Body of pancreas (tissue), 4 donors: Measurements from ENCODE around the gene UNC93B1.

Experiments used
- POLR2A ChIP-seq, 3 donors: fragments of 450-650 bp; IDR thresholded peaks; one replicate each; pipeline ENCODE4 v1.6.1; 2016; ENCODE audit warnings: antibody characterized with exemption in 3 of 3, mild to moderate bottlenecking in 2 of 3
- TF ChIP-seq, protein P1 (sequence below), 7 experiments: fragments of 450-650 bp in 4 of 7; fragments of 200-600 bp in 3 of 7; sonication (generic) in 3 of 7; IDR thresholded peaks; one replicate each; pipeline ENCODE4 v1.5.1; 2016 to 2019; ENCODE audit warnings: antibody characterized with exemption in 7 of 7

DNA sequence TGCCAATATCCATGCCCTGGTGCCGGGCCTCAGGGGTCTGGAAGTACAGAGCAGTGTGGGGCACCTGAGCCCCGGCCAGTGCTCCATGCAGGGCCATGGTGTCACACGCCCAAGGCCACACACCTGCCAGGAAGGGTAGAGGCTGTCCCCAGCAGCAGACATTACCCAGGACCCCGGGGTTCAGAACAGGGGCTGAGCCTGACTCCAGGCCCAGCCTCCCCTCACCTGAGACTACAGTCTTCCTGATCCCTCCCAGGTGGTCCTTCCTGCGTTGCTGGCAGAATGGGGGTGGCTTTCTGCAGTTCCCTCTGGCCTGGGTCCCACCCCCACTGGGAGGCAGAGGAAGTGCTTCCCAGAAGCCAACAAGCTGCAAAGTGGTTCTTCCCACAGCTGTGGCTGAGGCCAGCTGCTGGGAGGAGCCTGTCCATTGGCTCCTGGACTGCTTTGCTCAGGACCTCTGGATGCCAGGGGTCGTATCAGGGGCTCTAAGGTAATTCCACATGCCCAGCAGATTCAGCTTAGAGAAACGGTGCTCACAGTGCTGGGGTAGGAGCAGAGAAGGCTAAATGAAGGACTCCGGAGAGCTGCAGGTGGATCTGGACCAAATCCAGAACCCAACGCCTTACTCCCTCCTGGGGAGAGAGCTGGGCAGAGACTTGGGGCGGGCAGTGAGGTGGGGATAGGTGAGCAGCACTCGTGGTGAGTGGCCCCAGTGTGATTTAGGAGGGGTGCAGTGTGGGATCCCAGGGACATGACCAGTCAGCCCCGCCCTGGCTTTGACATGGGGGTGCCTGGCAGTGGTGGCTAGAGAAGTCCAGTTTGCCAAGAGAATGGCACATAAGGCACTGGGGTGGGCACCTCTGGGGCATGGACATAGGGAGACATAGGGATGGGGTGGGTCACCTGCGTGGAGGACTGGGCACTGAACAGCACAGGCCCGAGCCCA, 47.6 kb upstream of the UNC93B1 start:
- TF ChIP-seq, protein P1, sequence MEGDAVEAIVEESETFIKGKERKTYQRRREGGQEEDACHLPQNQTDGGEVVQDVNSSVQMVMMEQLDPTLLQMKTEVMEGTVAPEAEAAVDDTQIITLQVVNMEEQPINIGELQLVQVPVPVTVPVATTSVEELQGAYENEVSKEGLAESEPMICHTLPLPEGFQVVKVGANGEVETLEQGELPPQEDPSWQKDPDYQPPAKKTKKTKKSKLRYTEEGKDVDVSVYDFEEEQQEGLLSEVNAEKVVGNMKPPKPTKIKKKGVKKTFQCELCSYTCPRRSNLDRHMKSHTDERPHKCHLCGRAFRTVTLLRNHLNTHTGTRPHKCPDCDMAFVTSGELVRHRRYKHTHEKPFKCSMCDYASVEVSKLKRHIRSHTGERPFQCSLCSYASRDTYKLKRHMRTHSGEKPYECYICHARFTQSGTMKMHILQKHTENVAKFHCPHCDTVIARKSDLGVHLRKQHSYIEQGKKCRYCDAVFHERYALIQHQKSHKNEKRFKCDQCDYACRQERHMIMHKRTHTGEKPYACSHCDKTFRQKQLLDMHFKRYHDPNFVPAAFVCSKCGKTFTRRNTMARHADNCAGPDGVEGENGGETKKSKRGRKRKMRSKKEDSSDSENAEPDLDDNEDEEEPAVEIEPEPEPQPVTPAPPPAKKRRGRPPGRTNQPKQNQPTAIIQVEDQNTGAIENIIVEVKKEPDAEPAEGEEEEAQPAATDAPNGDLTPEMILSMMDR (IDR thresholded peaks at IDR 0.05), result no peak
- TF ChIP-seq POLR2A (IDR thresholded peaks at IDR 0.05), result no peak
